Measurements from ENCODE around the gene LRG1.

The LRG1 gene

GRCh38 chr19:4524808-4525562 is 14.9 kb downstream of the LRG1 start:
- Histone ChIP-seq H3F3A (ENCODE audit: insufficient read depth) (no peaks in the 10 kb centered on the region), H3K4me2 (ENCODE audit: low read depth, low read length, poor library complexity, severe bottlenecking) (no peak overlapping the region), H3K9me2 (replicated peaks; ENCODE audit: insufficient read depth, low read length) (no peaks in the 10 kb centered on the region), H3K9me3 (ENCODE audit: insufficient read depth, low read length) (no peaks in the 10 kb centered on the region), H2AFZ (ENCODE audit: low read depth, low read length, severe bottlenecking) (no peak overlapping the region), H3K36me3 (ENCODE audit: low read length) (no peaks in the 10 kb centered on the region), H3K4me3 (ENCODE audit: insufficient read depth, low read length, poor library complexity, severe bottlenecking) (no peak overlapping the region), H3K27me3 (ENCODE audit: low read length) (no peaks in the 10 kb centered on the region), H3K27ac (ENCODE audit: low read depth, low read length) (no peak overlapping the region), H4K20me1 (ENCODE audit: low read depth, low read length) (no peaks in the 10 kb centered on the region), H3K79me2 (ENCODE audit: insufficient read depth, low read length) (no peaks in the 10 kb centered on the region), H3K9ac (ENCODE audit: low read length) (no peak overlapping the region)
- TF ChIP-seq EZH2phosphoT487 (conservative IDR thresholded peaks at IDR 0.05; ENCODE audit: low read length) (no peak), CTCF (IDR thresholded peaks at IDR 0.05; ENCODE audit: insufficient read depth, low read length, poor library complexity, severe bottlenecking) (no peak)

- H3K4me3 ChIP-seq (ENCODE audit: insufficient read depth, low read length, poor library complexity, severe bottlenecking): no peak overlapping the region
These were observed 16.3 kb downstream of the LRG1 start for GRCh38 chr19:4523306-4524110.

GRCh38 chr19:4522291-4523002 is 17.4 kb downstream of the LRG1 start:
- no peak overlapping the region for H3K4me2 ChIP-seq (ENCODE audit: low read depth, low read length, poor library complexity, severe bottlenecking)

More at GRCh38 chr19:4523306-4524110, 16.3 kb downstream of the LRG1 start:
- H3K27ac ChIP-seq (ENCODE audit: low read depth, low read length): no peak overlapping the region
- no peaks in the 10 kb centered on the region for H3K9me2 ChIP-seq (replicated peaks; ENCODE audit: insufficient read depth, low read length)
- TF ChIP-seq EZH2phosphoT487 (conservative IDR thresholded peaks at IDR 0.05; ENCODE audit: low read length) (no peak), CTCF (IDR thresholded peaks at IDR 0.05; ENCODE audit: insufficient read depth, low read length, poor library complexity, severe bottlenecking) (peak; percentile 52)
- H2AFZ ChIP-seq (ENCODE audit: low read depth, low read length, severe bottlenecking): no peak overlapping the region
- no peaks in the 10 kb centered on the region for H3K9me3 ChIP-seq (ENCODE audit: insufficient read depth, low read length)
- H3K27me3 ChIP-seq (ENCODE audit: low read length): no peaks in the 10 kb centered on the region
- H3K9ac ChIP-seq (ENCODE audit: low read length): no peak overlapping the region
- no peaks in the 10 kb centered on the region for H3F3A ChIP-seq (ENCODE audit: insufficient read depth)
- no peaks in the 10 kb centered on the region for H3K79me2 ChIP-seq (ENCODE audit: insufficient read depth, low read length)
- H3K4me2 ChIP-seq (ENCODE audit: low read depth, low read length, poor library complexity, severe bottlenecking): no peak overlapping the region
- H4K20me1 ChIP-seq (ENCODE audit: low read depth, low read length): no peaks in the 10 kb centered on the region
- H3K36me3 ChIP-seq (ENCODE audit: low read length): no peaks in the 10 kb centered on the region

More at GRCh38 chr19:4522291-4523002, 17.4 kb downstream of the LRG1 start:
- Histone ChIP-seq H2AFZ (ENCODE audit: low read depth, low read length, severe bottlenecking) (no peak overlapping the region), H3K79me2 (ENCODE audit: insufficient read depth, low read length) (no peaks in the 10 kb centered on the region), H3F3A (ENCODE audit: insufficient read depth) (no peaks in the 10 kb centered on the region), H3K9me3 (ENCODE audit: insufficient read depth, low read length) (no peaks in the 10 kb centered on the region), H4K20me1 (ENCODE audit: low read depth, low read length) (no peaks in the 10 kb centered on the region), H3K27ac (ENCODE audit: low read depth, low read length) (no peak overlapping the region), H3K36me3 (ENCODE audit: low read length) (no peaks in the 10 kb centered on the region), H3K9ac (ENCODE audit: low read length) (no peak overlapping the region), H3K4me3 (ENCODE audit: insufficient read depth, low read length, poor library complexity, severe bottlenecking) (no peak overlapping the region), H3K9me2 (replicated peaks; ENCODE audit: insufficient read depth, low read length) (no peaks in the 10 kb centered on the region), H3K27me3 (ENCODE audit: low read length) (no peaks in the 10 kb centered on the region)
- TF ChIP-seq CTCF (IDR thresholded peaks at IDR 0.05; ENCODE audit: insufficient read depth, low read length, poor library complexity, severe bottlenecking): no peak
- no peak for TF ChIP-seq EZH2phosphoT487 (conservative IDR thresholded peaks at IDR 0.05; ENCODE audit: low read length)
